ENCODE results near the gene PKLR. TPM values are rescaled to one million over a fixed set of nuclear protein-coding genes. Genes with fewer than 3 reads are reported as not detected.
"Not testable (repeated sequence)": the region's sequence is repeated elsewhere in the genome, so short reads cannot be mapped to it uniquely, and the experiment has no call there.

Gene PKLR
- total and polyA plus RNA-seq, 12 donors: 0.11 TPM; not detected in 11

- Histone ChIP-seq H3K9me3 (no peaks in the 10 kb centered on the region), H3K36me3 (peaks cover 0 to 25% (median 4%) of the 10 kb centered on the region in 9 donors), H3K27ac (peak overlapping the region in 1 of 10 donors; percentile 58), H3K4me1 (peaks cover 4 to 38% (median 22%) of the 10 kb centered on the region in 9 donors), H3K4me3 (no peak overlapping the region), H3K27me3 (no peaks in the 10 kb centered on the region)
- intact Hi-C loops (cut with DNase I): loop anchor here in 1 of 10 donors (5.0 kb wide), 1 partner anchor 344 kb away; no protein-coding TSS in a partner anchor
- no peak for DNase-seq
- no peak for ATAC-seq
- 83 to 84% methylated on average over 26 of the region's 26 CpGs for WGBS, 2 donors
- no peak for TF ChIP-seq CTCF (IDR thresholded peaks at IDR 0.05)
Measured at GRCh38 chr1:155247667-155248553, 53.3 kb downstream of the PKLR start.

- peaks cover 4 to 40% (median 23%) of the 10 kb centered on the region in 9 donors for H3K4me1 ChIP-seq
- not testable (repeated sequence) for H3K27me3 ChIP-seq, ATAC-seq, DNase-seq, H3K27ac ChIP-seq, H3K9me3 ChIP-seq, H3K4me3 ChIP-seq
- intact Hi-C loops (cut with DNase I): loop anchor here in 1 of 10 donors (5.0 kb wide), 1 partner anchor 346 kb away; no protein-coding TSS in a partner anchor
- H3K36me3 ChIP-seq: peaks cover 0 to 25% (median 4%) of the 10 kb centered on the region in 9 donors
- 97% methylated on average over 3 of the region's 3 CpGs for WGBS, 2 donors
Measured at GRCh38 chr1:155246796-155247195, 54.4 kb downstream of the PKLR start.

- H3K9me3 ChIP-seq: no peaks in the 10 kb centered on the region
- ATAC-seq (no peak), DNase-seq (no peak)
- 62 to 66% methylated on average over 8 of the region's 8 CpGs for WGBS, 2 donors
- H3K27me3 ChIP-seq: no peaks in the 10 kb centered on the region
- TF ChIP-seq CTCF (IDR thresholded peaks at IDR 0.05): no peak
- H3K36me3 ChIP-seq: peaks cover 0 to 25% (median 4%) of the 10 kb centered on the region in 9 donors
- H3K4me3 ChIP-seq: peak overlapping the region in 9 of 10 donors; percentile 46 to 84 (median 70)
- H3K4me1 ChIP-seq: peaks cover 3 to 42% (median 26%) of the 10 kb centered on the region in 9 donors
- H3K27ac ChIP-seq: peak overlapping the region; percentile 71 to 96 (median 92)
- intact Hi-C loops (cut with DNase I): loop anchor here in 1 of 10 donors (5.0 kb wide), 1 partner anchor 347 kb away; no protein-coding TSS in a partner anchor
Measured at GRCh38 chr1:155245163-155245524, 56.1 kb downstream of the PKLR start.

- peak; percentile 91 to 97 (median 96) for ATAC-seq
- no peaks in the 10 kb centered on the region for H3K9me3 ChIP-seq
- peak overlapping the region; percentile 71 to 96 (median 92) for H3K27ac ChIP-seq
- TF ChIP-seq CTCF (IDR thresholded peaks at IDR 0.05): peak in 5 of 9 donors; percentile 24 to 46 (median 39)
- H3K36me3 ChIP-seq: peaks cover 0 to 30% (median 4%) of the 10 kb centered on the region in 9 donors
- DNase-seq: peak; percentile 95 to 99
- peak overlapping the region; percentile 27 to 84 (median 69) for H3K4me3 ChIP-seq
- peaks cover 3 to 47% (median 28%) of the 10 kb centered on the region in 9 donors for H3K4me1 ChIP-seq
- 0% methylated on average over 53 of the region's 53 CpGs for WGBS, 2 donors
- H3K27me3 ChIP-seq: no peaks in the 10 kb centered on the region
- intact Hi-C loops (cut with DNase I): loop anchor here in 4 of 10 donors (1.0 to 5.0 kb wide), 3 partner anchors 36 to 348 kb away; partner anchors contain the start of genes MTX1 (in 4 of the 4) and THBS3 (in 3 of the 4)
Measured at GRCh38 chr1:155244368-155245162, 56.7 kb downstream of the PKLR start.
